DND-41 (cell line): ENCODE measurements around the gene FAM174C.

Source experiments
- ATAC-seq: fragments of 200-7000 bp; cut with Tn5 transposase; 3 replicates; pipeline ENCODE4 v1.9.1; 2021; ENCODE audit warnings: low read depth; ENCODE audit not compliant: insufficient read depth
- DNase-seq: peaks from one replicate; pipeline ENCODE4 v3.0.0-alpha.2; 2020
- H2AFZ ChIP-seq: 2 replicates; pipeline ENCODE4 v1.6.0; 2012; ENCODE audit warnings: low read depth, low read length
- H3K27ac ChIP-seq: 2 replicates; pipeline ENCODE4 v1.5.1; 2012; ENCODE audit warnings: low read length, inconsistent platforms
- H3K27me3 ChIP-seq: fragments of 200-600 bp; sonication (generic); 2 replicates; pipeline ENCODE4 v1.6.0; 2012; ENCODE audit warnings: low read length, mild to moderate bottlenecking, inconsistent platforms; ENCODE audit not compliant: insufficient read depth, poor library complexity
- H3K36me3 ChIP-seq: 2 replicates; pipeline ENCODE4 v1.5.1; 2012; ENCODE audit warnings: low read length, inconsistent platforms; ENCODE audit not compliant: insufficient read depth
- H3K4me1 ChIP-seq: 2 replicates; pipeline ENCODE4 v1.5.1; 2012; ENCODE audit warnings: mild to moderate bottlenecking, low read length; ENCODE audit not compliant: insufficient read depth
- H3K4me2 ChIP-seq: 2 replicates; pipeline ENCODE4 v1.6.0; 2012; ENCODE audit warnings: mild to moderate bottlenecking, moderate library complexity, low read length, inconsistent platforms; ENCODE audit not compliant: insufficient read depth
- H3K4me3 ChIP-seq, 2 experiments: fragments of 200-600 bp in 1 of 2; shearing (Covaris generic) in 1 of 2; 2 replicates each; pipeline ENCODE4 v1.5.1; 2012 to 2016; ENCODE audit warnings: inconsistent platforms in 2 of 2, low read length in 2 of 2, mild to moderate bottlenecking in 2 of 2, low read depth in 1 of 2, moderate library complexity in 1 of 2
- H3K79me2 ChIP-seq: 2 replicates; pipeline ENCODE4 v1.6.0; 2012; ENCODE audit warnings: low read length, inconsistent platforms; ENCODE audit not compliant: insufficient read depth
- H3K9ac ChIP-seq: 2 replicates; pipeline ENCODE4 v1.6.0; 2012; ENCODE audit warnings: low read depth, mild to moderate bottlenecking, inconsistent platforms, low read length, moderate library complexity
- H3K9me3 ChIP-seq: 2 replicates; pipeline ENCODE4 v1.5.1; 2012; ENCODE audit warnings: low read length, moderate library complexity, mild to moderate bottlenecking, inconsistent platforms; ENCODE audit not compliant: insufficient read depth, severe bottlenecking
- H4K20me1 ChIP-seq: 2 replicates; pipeline ENCODE4 v1.6.0; 2012; ENCODE audit warnings: low read length; ENCODE audit not compliant: insufficient read depth
- EZH2 ChIP-seq: IDR thresholded peaks from 3 replicates; pipeline ENCODE4 v1.6.1; 2012; ENCODE audit warnings: borderline replicate concordance, low read depth, mild to moderate bottlenecking, moderate library complexity, low read length, inconsistent platforms; ENCODE audit not compliant: severe bottlenecking
- TF ChIP-seq, protein P1 (sequence below): IDR thresholded peaks from 2 replicates; pipeline ENCODE4 v1.5.1; 2012; ENCODE audit warnings: borderline replicate concordance, low read length, moderate library complexity, mild to moderate bottlenecking; ENCODE audit not compliant: poor library complexity, severe bottlenecking; ENCODE audit errors: extremely low read depth

FAM174C gene

DNA sequence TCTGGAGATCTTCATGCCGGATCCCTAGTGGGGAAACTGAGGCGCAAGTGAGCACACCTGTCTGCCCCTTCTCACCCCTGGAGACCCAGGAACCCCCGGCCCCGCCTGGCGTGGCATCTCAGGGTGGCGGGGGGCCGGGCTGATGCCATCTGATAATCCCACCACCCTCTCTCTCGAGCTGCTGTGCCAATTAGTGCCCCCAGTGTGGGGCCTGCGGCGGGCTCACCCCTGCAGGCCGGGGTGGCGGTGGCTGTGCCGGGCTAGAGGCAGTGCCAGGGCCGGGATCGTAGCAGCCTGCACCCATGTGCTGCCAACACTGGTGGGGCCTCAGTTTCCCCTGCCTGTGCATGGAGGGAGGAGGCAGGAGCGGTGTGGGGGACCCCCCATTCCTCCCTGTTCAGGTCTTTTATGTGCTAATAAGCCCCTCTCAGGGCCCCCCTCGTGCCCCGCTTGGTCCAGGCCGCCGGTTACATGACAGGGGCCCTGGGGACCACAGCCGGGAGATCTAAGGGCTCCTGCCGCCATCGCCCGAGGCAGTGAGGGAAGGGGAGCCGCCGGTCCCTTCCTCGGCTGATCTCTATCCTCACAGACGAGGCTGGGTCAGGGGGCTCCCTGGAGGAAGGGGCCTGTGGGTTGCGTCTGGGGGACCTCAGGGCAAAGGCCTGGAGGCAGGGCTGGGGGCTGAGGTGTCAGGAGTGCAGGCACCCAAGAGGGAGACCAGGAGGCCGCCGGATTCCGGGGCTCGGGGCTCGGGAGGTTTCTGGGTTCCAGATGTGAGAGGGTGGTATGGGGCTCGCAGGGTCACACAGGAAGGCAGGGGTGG, 18.7 kb downstream of the FAM174C start:
- Histone ChIP-seq H2AFZ (no peak overlapping the region), H3K9ac (no peak overlapping the region), H3K27me3 (no peaks in the 10 kb centered on the region), H3K4me3 (no peak overlapping the region), H3K4me2 (no peak overlapping the region), H4K20me1 (peaks cover 1% of the 10 kb centered on the region; the same call in 1 of the 2 replicates), H3K4me1 (no peaks in the 10 kb centered on the region), H3K79me2 (no peaks in the 10 kb centered on the region), H3K36me3 (no peaks in the 10 kb centered on the region), H3K9me3 (no peaks in the 10 kb centered on the region), H3K27ac (no peak overlapping the region)
- DNase-seq (no peak), ATAC-seq (no peak)
- TF ChIP-seq EZH2, result no peak

DNA sequence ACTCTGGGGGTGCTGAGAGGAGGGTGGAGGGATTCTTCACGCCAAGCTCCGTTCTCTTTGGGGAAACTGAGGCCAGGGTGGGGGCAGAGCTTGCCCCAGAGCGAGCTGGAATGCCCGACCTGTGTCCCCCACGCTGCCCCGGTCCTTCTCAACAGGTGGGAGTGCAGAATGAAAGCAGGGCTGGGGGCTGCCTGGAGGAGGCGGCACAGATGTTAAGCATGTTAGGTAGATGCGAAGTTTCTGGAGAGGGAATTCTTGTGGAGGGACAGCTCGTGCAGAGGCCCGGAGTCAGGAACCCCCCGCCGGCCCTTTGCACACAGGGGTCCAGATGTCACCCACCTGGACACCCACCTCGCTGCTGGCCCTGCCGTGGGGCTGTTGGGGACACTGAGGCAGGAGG, 19.4 kb downstream of the FAM174C start:
- H3K9ac ChIP-seq, result no peak overlapping the region
- no peaks in the 10 kb centered on the region for H3K36me3 ChIP-seq
- H3K4me1 ChIP-seq, result no peaks in the 10 kb centered on the region
- no peaks in the 10 kb centered on the region for H4K20me1 ChIP-seq
- DNase-seq (no peak), ATAC-seq (no peak)
- no peaks in the 10 kb centered on the region for H3K79me2 ChIP-seq
- H3K27ac ChIP-seq, result no peak overlapping the region
- H2AFZ ChIP-seq, result no peak overlapping the region
- no peaks in the 10 kb centered on the region for H3K9me3 ChIP-seq
- H3K27me3 ChIP-seq, result no peaks in the 10 kb centered on the region
- H3K4me2 ChIP-seq, result no peak overlapping the region
- TF ChIP-seq, protein P1, sequence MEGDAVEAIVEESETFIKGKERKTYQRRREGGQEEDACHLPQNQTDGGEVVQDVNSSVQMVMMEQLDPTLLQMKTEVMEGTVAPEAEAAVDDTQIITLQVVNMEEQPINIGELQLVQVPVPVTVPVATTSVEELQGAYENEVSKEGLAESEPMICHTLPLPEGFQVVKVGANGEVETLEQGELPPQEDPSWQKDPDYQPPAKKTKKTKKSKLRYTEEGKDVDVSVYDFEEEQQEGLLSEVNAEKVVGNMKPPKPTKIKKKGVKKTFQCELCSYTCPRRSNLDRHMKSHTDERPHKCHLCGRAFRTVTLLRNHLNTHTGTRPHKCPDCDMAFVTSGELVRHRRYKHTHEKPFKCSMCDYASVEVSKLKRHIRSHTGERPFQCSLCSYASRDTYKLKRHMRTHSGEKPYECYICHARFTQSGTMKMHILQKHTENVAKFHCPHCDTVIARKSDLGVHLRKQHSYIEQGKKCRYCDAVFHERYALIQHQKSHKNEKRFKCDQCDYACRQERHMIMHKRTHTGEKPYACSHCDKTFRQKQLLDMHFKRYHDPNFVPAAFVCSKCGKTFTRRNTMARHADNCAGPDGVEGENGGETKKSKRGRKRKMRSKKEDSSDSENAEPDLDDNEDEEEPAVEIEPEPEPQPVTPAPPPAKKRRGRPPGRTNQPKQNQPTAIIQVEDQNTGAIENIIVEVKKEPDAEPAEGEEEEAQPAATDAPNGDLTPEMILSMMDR, result no peak
- TF ChIP-seq EZH2, result no peak
- no peak overlapping the region for H3K4me3 ChIP-seq

DNA sequence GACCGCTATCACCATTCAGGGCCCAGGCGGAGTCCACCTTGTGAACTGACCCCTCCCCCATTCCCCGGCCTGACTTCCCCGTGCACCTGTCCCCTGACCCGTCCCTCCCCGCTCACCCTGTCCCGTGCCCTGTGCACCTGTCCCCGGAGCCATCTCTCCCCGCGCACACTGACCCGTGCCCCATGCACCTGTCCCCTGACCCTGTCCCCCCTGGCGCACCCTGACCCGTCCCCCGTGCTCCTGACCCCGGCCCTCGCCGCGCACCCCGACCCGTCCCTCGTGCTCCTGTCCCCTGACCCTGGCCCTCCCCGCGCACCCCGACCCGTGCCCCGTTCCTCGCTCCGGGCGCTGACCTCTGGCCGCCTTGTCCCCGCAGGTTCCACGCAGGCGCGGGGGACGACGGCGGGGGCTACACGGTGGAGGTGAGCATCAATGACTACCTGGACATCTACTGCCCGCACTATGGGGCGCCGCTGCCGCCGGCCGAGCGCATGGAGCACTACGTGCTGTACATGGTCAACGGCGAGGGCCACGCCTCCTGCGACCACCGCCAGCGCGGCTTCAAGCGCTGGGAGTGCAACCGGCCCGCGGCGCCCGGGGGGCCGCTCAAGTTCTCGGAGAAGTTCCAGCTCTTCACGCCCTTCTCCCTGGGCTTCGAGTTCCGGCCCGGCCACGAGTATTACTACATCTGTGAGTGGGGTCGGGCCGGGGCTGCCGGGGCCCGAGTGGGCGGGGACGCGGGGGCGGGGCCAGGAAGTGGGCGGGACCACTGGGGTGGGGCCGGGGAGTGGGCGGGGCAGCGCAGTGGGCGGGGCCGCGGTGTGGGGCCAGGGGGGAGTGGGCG, 20.1 kb downstream of the FAM174C start:
- no peak for TF ChIP-seq EZH2
- TF ChIP-seq, protein P1, result no peak
- no peaks in the 10 kb centered on the region for H3K36me3 ChIP-seq
- H3K79me2 ChIP-seq, result no peaks in the 10 kb centered on the region
- H3K4me2 ChIP-seq, result no peak overlapping the region
- no peak overlapping the region for H3K4me3 ChIP-seq
- H3K9ac ChIP-seq, result no peak overlapping the region
- peak; percentile 57 for ATAC-seq
- H3K9me3 ChIP-seq, result no peaks in the 10 kb centered on the region
- H4K20me1 ChIP-seq, result no peaks in the 10 kb centered on the region
- H2AFZ ChIP-seq, result no peak overlapping the region
- peak; percentile 44 for DNase-seq
- H3K27me3 ChIP-seq, result no peaks in the 10 kb centered on the region
- H3K27ac ChIP-seq, result no peak overlapping the region
- H3K4me1 ChIP-seq, result no peaks in the 10 kb centered on the region

DNA sequence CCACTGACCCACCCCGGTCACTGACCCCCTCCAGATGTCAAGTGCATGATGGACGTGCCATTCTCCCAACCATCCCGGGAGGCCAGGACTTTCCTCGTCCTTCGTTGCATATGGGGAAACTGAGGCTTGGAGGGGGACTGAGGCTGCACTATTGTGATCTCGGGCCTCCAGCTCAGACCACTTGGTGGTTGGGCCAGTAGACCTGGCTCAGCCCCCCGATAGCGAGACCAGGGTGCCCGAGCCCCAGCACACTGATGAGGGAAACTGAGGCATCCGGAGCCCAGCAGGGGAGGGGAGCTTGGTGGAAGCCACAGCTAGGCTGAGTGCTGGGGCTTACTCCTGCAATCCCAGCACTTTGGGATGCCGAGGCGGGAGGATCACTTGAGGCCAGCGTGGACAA, 20.7 kb downstream of the FAM174C start:
- ATAC-seq, result no peak
- H3K27me3 ChIP-seq, result no peaks in the 10 kb centered on the region
- H3K4me2 ChIP-seq, result no peak overlapping the region

More for the DNA sequence above, 20.7 kb downstream of the FAM174C start:
- Histone ChIP-seq H3K27ac (no peak overlapping the region), H3K4me3 (no peak overlapping the region), H2AFZ (no peak overlapping the region), H4K20me1 (no peaks in the 10 kb centered on the region), H3K79me2 (no peaks in the 10 kb centered on the region), H3K9me3 (no peaks in the 10 kb centered on the region), H3K4me1 (no peaks in the 10 kb centered on the region), H3K9ac (no peak overlapping the region), H3K36me3 (no peaks in the 10 kb centered on the region)
- no peak for DNase-seq
- TF ChIP-seq, protein P1, result no peak
- no peak for TF ChIP-seq EZH2
